NCI-H748 (cell line): ENCODE measurements around the gene NDUFS8.

Source experiments
- DNase-seq: peaks from one replicate; lab custom pipeline; 2025; ENCODE audit not compliant: unreplicated experiment; lab: John Stamatoyannopoulos, UW

NDUFS8 gene

GRCh38 chr11:68014947-68015447, 15.5 kb upstream of the NDUFS8 start:
- DNase-seq, result no peak

- no peak for DNase-seq
Observed at GRCh38 chr11:68015467-68015866, 15.0 kb upstream of the NDUFS8 start.

- no peak for DNase-seq
Observed at GRCh38 chr11:68016161-68016903, 14.1 kb upstream of the NDUFS8 start.

- no peak for DNase-seq
Observed at GRCh38 chr11:68016904-68017817, 13.3 kb upstream of the NDUFS8 start.

GRCh38 chr11:68017980-68018729, 12.3 kb upstream of the NDUFS8 start:
- DNase-seq, result no peak

GRCh38 chr11:68018730-68019190, 11.7 kb upstream of the NDUFS8 start:
- DNase-seq, result no peak

- no peak for DNase-seq
Observed at GRCh38 chr11:68019486-68019885, 11.0 kb upstream of the NDUFS8 start.

GRCh38 chr11:68020575-68020974, 9.9 kb upstream of the NDUFS8 start:
- DNase-seq, result no peak

- DNase-seq, result no peak
Observed at GRCh38 chr11:68021167-68021787, 9.2 kb upstream of the NDUFS8 start.

- no peak for DNase-seq
Observed at GRCh38 chr11:68022531-68022930, 8.0 kb upstream of the NDUFS8 start.

GRCh38 chr11:68024508-68024907, 6.0 kb upstream of the NDUFS8 start:
- no peak for DNase-seq

- no peak for DNase-seq
Observed at GRCh38 chr11:68025047-68025446, 5.4 kb upstream of the NDUFS8 start.

- DNase-seq, result no peak
Observed at GRCh38 chr11:68026391-68027105, 3.9 kb upstream of the NDUFS8 start.

- no peak for DNase-seq
Observed at GRCh38 chr11:68027667-68028066, 2.8 kb upstream of the NDUFS8 start.

GRCh38 chr11:68028802-68029545, 1.5 kb upstream of the NDUFS8 start:
- no peak for DNase-seq

- no peak for DNase-seq
Observed at GRCh38 chr11:68031144-68031464, 623 bp downstream of the NDUFS8 start.

- no peak for DNase-seq
Observed at GRCh38 chr11:68032003-68032402, 1.5 kb downstream of the NDUFS8 start.

GRCh38 chr11:68032997-68033707, 2.7 kb downstream of the NDUFS8 start:
- no peak for DNase-seq

GRCh38 chr11:68033708-68034045, 3.2 kb downstream of the NDUFS8 start:
- no peak for DNase-seq
